Measurements from ENCODE around the gene D2HGDH.

GRCh38 chr2:241702155-241703031 lies 32.0 kb upstream of the D2HGDH start:
- no peak for TF ChIP-seq POLR2A (IDR thresholded peaks at IDR 0.05; ENCODE audit: low read depth, low read length)
- no peak for TF ChIP-seq POLR2AphosphoS5 (IDR thresholded peaks at IDR 0.05; ENCODE audit: low read depth, low read length)
- no peak for TF ChIP-seq TAF1 (IDR thresholded peaks at IDR 0.05; ENCODE audit: borderline replicate concordance, low read depth, low read length)
